Endothelial cell of umbilical vein (primary cell): ENCODE measurements around the gene PRKAG2. TPM values are rescaled to one million over a fixed set of nuclear protein-coding genes. Genes with fewer than 3 reads are reported as not detected.

ENCODE experiments used
- BruUV-seq: library from RNA; stranded (reverse); fragments of 400-500 nt; replicated peaks from 2 replicates; lab custom pipeline; 2021; lab: Mats Ljungman, UMichigan
- CTCF ChIA-PET: fragments of 300-600, 350-600 bp; sonication (Branson Sonifier 250); formaldehyde crosslinking; loops from one replicate; lab custom pipeline; 2021; ENCODE audit warnings: antibody characterized with exemption, inconsistent platforms; lab: Charles Lee
- POLR2A ChIA-PET: fragments of 300-600, 350-600 bp; sonication (Branson Sonifier 250); formaldehyde crosslinking; loops from one replicate; lab custom pipeline; 2021; ENCODE audit warnings: antibody characterized with exemption, inconsistent platforms; lab: Charles Lee
- DNase-seq: peaks from one replicate; pipeline ENCODE4 v3.0.0-alpha.2; 2011; ENCODE audit warnings: low read depth, low spot score
- FAIRE-seq: peaks from 2 replicates; lab custom pipeline; 2011; peaks lifted over from hg19 to GRCh38; lab: Jason Lieb, UNC
- H2AFZ ChIP-seq: 2 replicates; pipeline ENCODE4 v1.6.0; 2012; ENCODE audit warnings: low read depth, low read length, control low read depth, inconsistent platforms
- H3K27ac ChIP-seq: 2 replicates; pipeline ENCODE4 v1.5.1; 2011; ENCODE audit warnings: low read depth, mild to moderate bottlenecking, control low read depth, low read length, moderate library complexity; ENCODE audit not compliant: insufficient read depth
- H3K27me3 ChIP-seq, 2 experiments: 2 replicates each; pipeline versions ENCODE4 v1.6.0 to v1.6.1; 2011; ENCODE audit warnings: low read length in 2 of 2, mixed read lengths in 1 of 2; ENCODE audit not compliant: control insufficient read depth in 2 of 2, insufficient read depth in 2 of 2
- H3K36me3 ChIP-seq, 2 experiments: 2 replicates in 1 of 2; 3 replicates in 1 of 2; pipeline ENCODE4 v1.5.1; 2011; ENCODE audit warnings: low read length in 2 of 2, mild to moderate bottlenecking in 1 of 2, moderate library complexity in 1 of 2; ENCODE audit not compliant: control insufficient read depth in 2 of 2, insufficient read depth in 2 of 2; ENCODE audit errors: extremely low read depth in 1 of 2
- H3K4me1 ChIP-seq: 3 replicates; pipeline ENCODE4 v1.5.1; 2011; ENCODE audit warnings: mild to moderate bottlenecking, low read length; ENCODE audit not compliant: control insufficient read depth, insufficient read depth; ENCODE audit errors: extremely low read depth
- H3K4me2 ChIP-seq: 2 replicates; pipeline ENCODE4 v1.6.1; 2011; ENCODE audit warnings: low read length, control low read depth, mixed read lengths; ENCODE audit not compliant: insufficient read depth
- H3K4me3 ChIP-seq, 3 experiments: fragments of 200-600 bp in 1 of 3; sonication (generic), shearing (Covaris generic) in 1 of 3; replicated peaks in 1 of 3; 2 replicates each; pipeline ENCODE4 v1.5.1; 2011 to 2016; ENCODE audit warnings: control low read depth in 3 of 3, low read length in 3 of 3, mild to moderate bottlenecking in 2 of 3, inconsistent platforms in 1 of 3, low read depth in 1 of 3, moderate library complexity in 1 of 3; ENCODE audit not compliant: insufficient read depth in 1 of 3
- H3K79me2 ChIP-seq: 2 replicates; pipeline ENCODE4 v1.6.0; 2012; ENCODE audit warnings: low read length, inconsistent platforms; ENCODE audit not compliant: control insufficient read depth, insufficient read depth
- H3K9ac ChIP-seq: replicated peaks from 2 replicates; pipeline ENCODE3; 2011; ENCODE audit warnings: low read length, control low read depth; ENCODE audit not compliant: insufficient read depth; ENCODE audit errors: extremely low read depth
- H3K9me1 ChIP-seq: replicated peaks from 3 replicates; pipeline ENCODE4 v1.6.0; 2011; ENCODE audit warnings: mild to moderate bottlenecking, low read length; ENCODE audit not compliant: control insufficient read depth, insufficient read depth; ENCODE audit errors: extremely low read depth
- H3K9me3 ChIP-seq: replicated peaks from 2 replicates; pipeline ENCODE4 v1.5.1; 2012; ENCODE audit warnings: low read length, inconsistent platforms; ENCODE audit not compliant: control insufficient read depth, insufficient read depth
- H4K20me1 ChIP-seq: replicated peaks from 2 replicates; pipeline ENCODE3; 2011; ENCODE audit warnings: mild to moderate bottlenecking, low read length; ENCODE audit not compliant: control insufficient read depth, insufficient read depth; ENCODE audit errors: extremely low read depth
- CTCF ChIP-seq, 2 donors: IDR thresholded peaks; 1 replicate in 1 of 2; 2 replicates in 1 of 2; pipeline ENCODE4 v1.5.1; 2011; ENCODE audit warnings: low read length in 2 of 2, mild to moderate bottlenecking in 2 of 2, moderate library complexity in 2 of 2, control low read depth in 1 of 2, inconsistent platforms in 1 of 2, low read depth in 1 of 2; ENCODE audit not compliant: insufficient read depth in 1 of 2; ENCODE audit errors: extremely low read depth in 1 of 2
- EZH2 ChIP-seq: IDR thresholded peaks from 2 replicates; pipeline ENCODE4 v1.6.1; 2012; ENCODE audit warnings: borderline replicate concordance, low read depth, mild to moderate bottlenecking, moderate library complexity, low read length, inconsistent platforms; ENCODE audit not compliant: severe bottlenecking
- FOS ChIP-seq: IDR thresholded peaks from 2 replicates; pipeline ENCODE4 v1.6.1; 2011; ENCODE audit warnings: mild to moderate bottlenecking, low read length, moderate library complexity, borderline replicate concordance; ENCODE audit not compliant: insufficient read depth
- GATA2 ChIP-seq: IDR thresholded peaks from 2 replicates; pipeline ENCODE4 v1.7.0; 2011; ENCODE audit warnings: low read depth, mild to moderate bottlenecking, moderate library complexity, mixed read lengths, low read length; ENCODE audit not compliant: insufficient read length, insufficient read depth
- JUN ChIP-seq: IDR thresholded peaks from 2 replicates; pipeline ENCODE4 v1.6.1; 2011; ENCODE audit warnings: borderline replicate concordance, low read depth; ENCODE audit not compliant: insufficient read length, insufficient read depth
- MAX ChIP-seq: IDR thresholded peaks from 2 replicates; pipeline ENCODE4 v1.6.1; 2011; ENCODE audit not compliant: insufficient read depth, insufficient read length
- MYC ChIP-seq: IDR thresholded peaks from one replicate; pipeline ENCODE4 v1.6.1; 2011; ENCODE audit warnings: mild to moderate bottlenecking, low read depth, low read length
- POLR2A ChIP-seq: IDR thresholded peaks from 2 replicates; pipeline ENCODE4 v1.6.1; 2012; ENCODE audit warnings: low read depth, mild to moderate bottlenecking, control low read depth, low read length
- POLR2AphosphoS5 ChIP-seq: IDR thresholded peaks from 2 replicates; pipeline ENCODE4 v1.6.1; 2012; ENCODE audit warnings: low read depth, mild to moderate bottlenecking, control low read depth, low read length, moderate library complexity; ENCODE audit not compliant: insufficient read depth
- dilution Hi-C: fragments of 300-500 bp; cut with MboI; formaldehyde crosslinking; loops from one replicate; pipeline ENCODE4 v1.15.0; 2019; ENCODE audit warnings: low sequenced_read_pairs; ENCODE audit not compliant: extremely low pct_ligation_motif_present
- intact Hi-C: fragments of 100-400 bp; cut with micrococcal nuclease; formaldehyde crosslinking; loops from one replicate; pipeline ENCODE4 v1.10.0; 2022
- polyA plus RNA-seq, 4 experiments: library from polyadenylated mRNA; depleted of rRNA in 3 of 4; stranded (reverse) in 3 of 4; unstranded in 1 of 4; fragments of >200 nt; gene quantifications; 2 replicates each; pipeline versions ENCODE4 v1.2.1 to v1.2.3, GENCODE V29; 2011 to 2012; ENCODE audit warnings: missing spikeins in 1 of 4
- total RNA-seq: library from RNA; stranded (reverse); gene quantifications from 2 replicates; pipeline ENCODE4 v1.2.3, GENCODE V29; 2021

PRKAG2 gene
- total and polyA plus RNA-seq, 2 donors (not counting 3 experiments of a cell fraction or from before 2014, with no cell fraction given): 19.3 to 51.5 TPM

- H3K9me1 ChIP-seq: no peaks in the 10 kb centered on the region
- ChIA-PET CTCF (interaction anchor here (0.9 to 4.1 kb wide), 5 partner anchors 15 to 926 kb away, joined by 3 to 51 read pairs (median 5); no protein-coding TSS in a partner anchor), POLR2A (no interaction called here)
- H2AFZ ChIP-seq: no peak overlapping the region
- peaks cover 4% of the 10 kb centered on the region for H3K4me1 ChIP-seq
- DNase-seq (peak; percentile 65), FAIRE-seq (no peak)
- no peak overlapping the region for H3K9ac ChIP-seq
- no peak overlapping the region for H3K27ac ChIP-seq
- H3K36me3 ChIP-seq: no peaks in the 10 kb centered on the region
- peaks cover 0 to 2% of the 10 kb centered on the region in 2 experiments for H3K27me3 ChIP-seq
- dilution Hi-C loops (no loop called here), intact Hi-C loops (no loop called here)
- TF ChIP-seq POLR2AphosphoS5 (no peak), EZH2 (no peak), CTCF (IDR thresholded peaks at IDR 0.05; ENCODE audit: extremely low read depth in 1 of 2, insufficient read depth in 1 of 2, low read depth in 1 of 2, low read length in 2 of 2) (no peak), JUN (no peak), MAX (no peak), GATA2 (no peak), FOS (no peak), MYC (no peak), POLR2A (no peak)
- no peaks in the 10 kb centered on the region for H3K79me2 ChIP-seq
- no peaks in the 10 kb centered on the region for H3K9me3 ChIP-seq
- no TSS peak for BruUV-seq
- H3K4me2 ChIP-seq: no peak overlapping the region
- no peaks in the 10 kb centered on the region for H4K20me1 ChIP-seq
- H3K4me3 ChIP-seq: no peak overlapping the region
These were observed 96.3 kb downstream of the PRKAG2 start for GRCh38 chr7:151780631-151781030.
